Measurements from ENCODE around the gene NEB.

The NEB gene, protein sequence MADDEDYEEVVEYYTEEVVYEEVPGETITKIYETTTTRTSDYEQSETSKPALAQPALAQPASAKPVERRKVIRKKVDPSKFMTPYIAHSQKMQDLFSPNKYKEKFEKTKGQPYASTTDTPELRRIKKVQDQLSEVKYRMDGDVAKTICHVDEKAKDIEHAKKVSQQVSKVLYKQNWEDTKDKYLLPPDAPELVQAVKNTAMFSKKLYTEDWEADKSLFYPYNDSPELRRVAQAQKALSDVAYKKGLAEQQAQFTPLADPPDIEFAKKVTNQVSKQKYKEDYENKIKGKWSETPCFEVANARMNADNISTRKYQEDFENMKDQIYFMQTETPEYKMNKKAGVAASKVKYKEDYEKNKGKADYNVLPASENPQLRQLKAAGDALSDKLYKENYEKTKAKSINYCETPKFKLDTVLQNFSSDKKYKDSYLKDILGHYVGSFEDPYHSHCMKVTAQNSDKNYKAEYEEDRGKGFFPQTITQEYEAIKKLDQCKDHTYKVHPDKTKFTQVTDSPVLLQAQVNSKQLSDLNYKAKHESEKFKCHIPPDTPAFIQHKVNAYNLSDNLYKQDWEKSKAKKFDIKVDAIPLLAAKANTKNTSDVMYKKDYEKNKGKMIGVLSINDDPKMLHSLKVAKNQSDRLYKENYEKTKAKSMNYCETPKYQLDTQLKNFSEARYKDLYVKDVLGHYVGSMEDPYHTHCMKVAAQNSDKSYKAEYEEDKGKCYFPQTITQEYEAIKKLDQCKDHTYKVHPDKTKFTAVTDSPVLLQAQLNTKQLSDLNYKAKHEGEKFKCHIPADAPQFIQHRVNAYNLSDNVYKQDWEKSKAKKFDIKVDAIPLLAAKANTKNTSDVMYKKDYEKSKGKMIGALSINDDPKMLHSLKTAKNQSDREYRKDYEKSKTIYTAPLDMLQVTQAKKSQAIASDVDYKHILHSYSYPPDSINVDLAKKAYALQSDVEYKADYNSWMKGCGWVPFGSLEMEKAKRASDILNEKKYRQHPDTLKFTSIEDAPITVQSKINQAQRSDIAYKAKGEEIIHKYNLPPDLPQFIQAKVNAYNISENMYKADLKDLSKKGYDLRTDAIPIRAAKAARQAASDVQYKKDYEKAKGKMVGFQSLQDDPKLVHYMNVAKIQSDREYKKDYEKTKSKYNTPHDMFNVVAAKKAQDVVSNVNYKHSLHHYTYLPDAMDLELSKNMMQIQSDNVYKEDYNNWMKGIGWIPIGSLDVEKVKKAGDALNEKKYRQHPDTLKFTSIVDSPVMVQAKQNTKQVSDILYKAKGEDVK (N-terminal part only)

GRCh38 chr2:151733771-151734672 lies at the start of gene NEB:
Gene NEB (minus strand): TSS chr2:151734476. CDS start chr2:151733156, 1,320 bp downstream.
- no peak for DNase-seq (ENCODE audit: low read depth in 3 of 3)

DNA sequence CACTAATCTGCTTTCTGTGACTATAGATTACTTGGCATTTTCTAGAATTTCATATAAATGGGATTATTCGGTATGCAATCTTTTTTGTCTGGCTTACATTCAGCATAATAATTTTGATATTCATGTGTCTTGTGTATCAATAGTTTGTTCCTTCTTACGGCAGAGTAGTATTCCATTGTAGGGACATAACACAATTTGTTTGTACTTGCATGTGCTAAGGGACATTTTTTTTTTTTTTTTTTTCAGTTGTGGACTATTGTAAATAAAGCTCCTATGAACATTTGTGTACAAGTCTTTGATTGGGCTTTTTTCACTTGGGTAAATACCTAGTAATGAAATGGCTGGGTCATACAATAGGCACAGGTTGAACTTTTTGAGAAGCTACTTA lies 48.9 kb upstream of the NEB start:
- no peak for DNase-seq (ENCODE audit: low read depth in 3 of 3)

GRCh38 chr2:151782378-151783132 lies 48.3 kb upstream of the NEB start:
- DNase-seq (ENCODE audit: low read depth in 3 of 3): no peak

- DNase-seq (ENCODE audit: low read depth in 3 of 3): no peak
These were observed 47.4 kb upstream of the NEB start for GRCh38 chr2:151781642-151782041.

- DNase-seq (ENCODE audit: low read depth in 3 of 3): no peak
These were observed 46.7 kb upstream of the NEB start for GRCh38 chr2:151780938-151781337.

- DNase-seq (ENCODE audit: low read depth in 3 of 3): no peak
These were observed 43.7 kb upstream of the NEB start for GRCh38 chr2:151777935-151778334.

GRCh38 chr2:151777487-151777886 lies 43.2 kb upstream of the NEB start:
- DNase-seq (ENCODE audit: low read depth in 3 of 3): no peak

DNA sequence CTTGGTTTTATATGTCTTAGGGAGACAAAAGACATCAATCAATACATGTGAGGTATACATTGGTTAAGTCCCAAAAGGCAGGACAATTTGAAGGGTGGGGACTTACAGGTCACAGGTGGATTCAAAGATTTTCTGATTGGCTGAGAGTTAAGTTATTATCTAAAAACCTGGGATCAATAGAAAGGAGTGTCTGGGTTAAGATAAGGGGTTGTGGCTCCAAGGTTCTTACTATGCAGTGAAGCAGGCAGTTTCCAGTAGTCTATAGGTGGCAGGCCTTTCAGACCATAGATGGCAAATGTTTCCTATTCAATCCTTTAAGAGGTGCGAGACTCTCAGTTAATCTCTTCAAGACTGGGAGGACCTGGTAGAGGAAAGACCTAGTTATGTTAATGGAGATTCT lies 42.1 kb upstream of the NEB start:
- no peak for DNase-seq (ENCODE audit: low read depth in 3 of 3)

DNA sequence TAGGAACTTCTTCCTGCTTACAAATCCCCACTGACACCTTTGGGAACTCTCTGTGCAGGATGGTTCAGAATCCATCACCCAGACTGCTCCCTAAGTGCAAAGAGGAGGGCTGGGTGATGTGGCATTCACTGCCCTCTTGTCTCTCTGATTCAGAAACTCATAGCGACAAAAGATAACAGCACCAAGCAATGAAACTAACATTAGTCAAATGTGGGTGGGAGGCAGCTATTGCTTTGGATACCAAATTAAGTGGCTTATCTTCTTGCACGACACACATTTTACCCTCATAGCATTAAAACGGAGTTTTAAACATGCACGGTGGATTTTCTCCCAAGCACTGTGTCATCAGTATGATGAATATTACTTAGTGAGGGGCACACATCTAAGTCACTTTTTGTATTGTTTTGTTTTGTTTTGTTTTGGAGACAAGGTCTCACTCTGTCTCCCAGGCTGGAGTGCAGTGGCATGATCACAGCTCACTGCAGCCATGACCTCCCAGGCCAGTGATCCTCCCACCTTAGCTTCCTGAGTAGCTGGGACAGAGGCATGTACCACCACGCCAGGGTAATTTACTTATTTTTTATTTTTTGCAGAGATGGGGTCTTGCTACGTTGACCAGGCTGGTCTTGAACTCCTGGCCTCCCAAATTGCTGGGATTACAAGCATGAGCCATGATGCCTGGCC lies 40.9 kb upstream of the NEB start:
- no peak for DNase-seq (ENCODE audit: low read depth in 3 of 3)

DNA sequence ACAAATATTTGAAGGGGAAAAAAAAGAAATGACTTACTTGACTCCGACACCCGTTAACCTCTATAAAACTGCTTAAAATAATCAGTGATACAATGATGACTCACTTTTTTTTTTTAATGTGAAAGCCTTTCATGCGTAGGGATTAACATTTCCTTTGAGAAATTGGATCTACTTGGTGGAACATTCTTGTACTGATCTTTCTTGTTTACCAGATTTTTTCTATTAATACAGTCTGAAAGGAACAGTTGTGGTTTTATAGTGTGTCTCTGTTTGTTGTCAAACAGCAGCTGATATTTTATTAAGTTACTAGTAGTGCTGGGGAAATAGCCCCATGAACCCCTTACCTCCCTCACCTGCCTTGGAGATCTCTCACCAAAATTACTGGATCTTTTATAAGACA lies 40.2 kb upstream of the NEB start:
- DNase-seq (ENCODE audit: low read depth in 3 of 3): no peak

DNA sequence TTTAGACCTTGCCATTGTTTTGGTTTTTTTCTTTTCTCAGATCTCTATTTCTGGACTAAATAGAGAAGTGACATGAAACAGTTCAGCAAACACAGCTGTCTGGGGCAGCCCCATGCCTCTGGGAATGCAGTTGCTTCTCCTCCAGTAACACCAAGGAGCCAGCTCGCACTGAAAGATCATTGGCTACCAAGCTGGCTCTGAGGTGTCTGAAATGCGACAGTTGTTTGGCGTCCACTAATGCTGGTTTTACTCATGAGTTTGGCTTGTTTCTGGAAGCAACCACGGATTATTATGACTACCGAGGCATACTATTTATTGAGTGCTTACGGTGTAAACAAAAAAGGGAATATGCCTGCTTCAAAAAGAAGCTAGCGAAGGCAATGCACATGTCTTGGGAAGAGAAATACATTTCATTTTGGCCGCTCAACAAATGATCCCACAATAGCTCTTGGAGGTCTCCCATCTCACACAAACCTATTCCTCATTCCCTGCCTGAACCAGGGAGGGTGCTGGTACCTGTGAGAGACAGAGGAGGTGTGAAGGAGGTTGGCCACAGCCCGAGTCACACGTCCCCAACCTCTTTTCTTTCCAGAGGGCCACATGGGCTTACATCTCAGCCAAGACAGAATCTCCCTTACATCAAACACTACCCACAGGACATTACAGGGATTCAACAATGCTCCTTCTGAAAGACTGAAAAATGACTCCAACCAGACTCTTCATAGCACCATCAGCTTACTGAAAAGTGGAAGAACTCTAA lies 37.5 kb upstream of the NEB start:
- no peak for DNase-seq (ENCODE audit: low read depth in 3 of 3)

DNA sequence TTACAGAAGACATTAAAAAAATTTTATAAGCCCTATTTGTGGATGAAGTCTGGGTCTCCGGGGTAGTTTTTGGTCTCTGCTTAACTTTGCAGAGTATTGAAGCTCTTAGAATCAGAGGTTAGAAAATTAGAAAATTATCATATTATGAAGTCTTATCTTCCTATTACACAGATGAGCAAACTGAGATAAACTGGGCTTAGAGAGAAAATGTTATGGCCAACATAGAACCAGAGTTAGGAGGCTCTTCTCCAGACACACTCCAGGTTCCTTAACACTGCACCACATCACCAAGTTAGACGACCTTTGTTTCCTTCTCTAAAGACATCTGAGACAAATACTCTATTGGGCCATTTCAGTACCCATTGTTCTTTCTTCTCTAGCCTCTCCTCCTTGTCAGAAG lies 36.7 kb upstream of the NEB start:
- no peak for DNase-seq (ENCODE audit: low read depth in 3 of 3)

GRCh38 chr2:151769606-151770005 lies 35.3 kb upstream of the NEB start:
- DNase-seq (ENCODE audit: low read depth in 3 of 3): no peak

- no peak for DNase-seq (ENCODE audit: low read depth in 3 of 3)
These were observed 33.3 kb upstream of the NEB start for GRCh38 chr2:151767536-151767935.

DNA sequence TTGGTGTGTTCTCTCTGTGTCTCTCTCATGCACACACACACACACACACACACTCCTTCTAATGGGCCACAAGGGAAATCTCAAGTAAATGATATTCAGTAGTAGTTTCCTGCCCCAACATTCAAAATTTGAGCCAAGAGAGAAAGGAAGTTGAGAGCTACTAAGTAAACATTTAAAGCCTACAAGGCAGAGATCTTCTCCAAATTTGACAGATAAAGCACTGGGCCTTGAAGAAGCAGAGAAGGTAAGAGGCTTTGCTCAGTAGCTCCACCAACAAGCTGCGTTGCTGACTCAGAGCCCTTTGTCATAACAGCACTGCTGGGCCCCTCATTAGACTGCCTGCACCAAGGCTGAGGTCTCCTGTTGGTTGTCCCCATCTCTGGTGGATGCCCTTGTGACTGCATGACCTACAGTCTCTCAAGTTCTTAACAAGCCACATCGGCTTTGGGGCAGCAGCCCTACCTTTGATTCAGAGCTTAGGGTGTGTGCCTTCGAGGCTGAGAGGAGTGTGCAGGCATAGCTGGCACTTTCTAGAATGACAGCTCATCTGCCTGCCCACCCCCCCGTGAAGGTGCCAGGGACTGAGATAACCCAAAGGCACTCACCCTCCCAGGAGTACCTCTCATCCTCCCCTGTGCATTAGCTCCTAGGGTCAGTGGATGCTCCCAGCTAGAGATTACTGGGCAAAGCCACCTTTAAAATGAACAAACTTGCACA lies 32.3 kb upstream of the NEB start:
- peak in 2 of 3 donors; percentile 2 to 35 for DNase-seq (ENCODE audit: low read depth in 3 of 3)

DNA sequence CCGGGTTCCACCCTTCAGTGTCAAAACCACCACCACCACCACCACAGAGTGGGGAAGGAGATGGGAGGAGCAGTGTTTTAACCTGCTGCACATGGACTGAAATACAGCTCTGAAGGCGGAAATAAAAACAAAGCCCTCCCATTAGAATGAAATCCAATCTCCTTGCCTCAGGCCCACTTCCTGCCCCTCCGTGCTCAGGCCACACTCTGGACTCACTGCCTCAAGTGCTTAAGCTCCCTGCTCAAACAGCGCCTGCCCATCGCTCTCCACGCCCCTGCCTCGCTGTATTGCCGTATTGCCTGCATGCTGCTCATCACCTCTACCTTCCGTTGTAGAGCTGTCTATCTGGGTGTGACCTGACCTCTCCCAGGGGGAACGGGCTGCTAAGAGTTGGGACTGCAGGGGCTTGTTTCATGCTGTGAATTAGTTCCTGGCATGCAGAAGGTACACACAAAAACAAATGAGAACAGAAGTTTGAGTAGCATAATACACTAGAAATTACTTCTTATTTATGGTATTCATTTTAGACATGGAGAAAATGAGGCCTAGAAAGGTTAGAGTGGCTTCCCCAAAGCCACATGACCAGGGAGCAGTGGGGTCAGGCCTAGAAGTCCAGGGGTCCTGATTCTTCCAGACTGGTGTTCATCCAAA lies 31.6 kb upstream of the NEB start:
- no peak for DNase-seq (ENCODE audit: low read depth in 3 of 3)

DNA sequence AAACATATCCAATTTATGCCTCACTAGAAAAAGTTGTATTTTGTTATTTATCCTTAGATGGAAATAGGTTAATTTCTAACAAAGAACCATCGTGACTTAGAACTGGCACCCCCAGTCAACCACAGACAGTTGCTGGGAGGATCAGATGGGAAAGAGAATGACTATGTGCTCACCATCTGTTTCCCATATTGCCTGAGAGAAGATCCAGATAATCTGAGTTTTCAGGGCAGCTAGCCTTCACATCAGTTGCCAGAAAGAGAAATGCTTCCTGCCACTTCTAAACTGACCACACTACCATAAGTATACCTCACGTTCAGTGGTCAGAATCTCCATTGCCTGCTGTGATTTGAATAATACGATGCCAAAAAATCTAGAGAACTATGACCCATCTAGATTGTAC lies 28.4 kb upstream of the NEB start:
- no peak for DNase-seq (ENCODE audit: low read depth in 3 of 3)

DNA sequence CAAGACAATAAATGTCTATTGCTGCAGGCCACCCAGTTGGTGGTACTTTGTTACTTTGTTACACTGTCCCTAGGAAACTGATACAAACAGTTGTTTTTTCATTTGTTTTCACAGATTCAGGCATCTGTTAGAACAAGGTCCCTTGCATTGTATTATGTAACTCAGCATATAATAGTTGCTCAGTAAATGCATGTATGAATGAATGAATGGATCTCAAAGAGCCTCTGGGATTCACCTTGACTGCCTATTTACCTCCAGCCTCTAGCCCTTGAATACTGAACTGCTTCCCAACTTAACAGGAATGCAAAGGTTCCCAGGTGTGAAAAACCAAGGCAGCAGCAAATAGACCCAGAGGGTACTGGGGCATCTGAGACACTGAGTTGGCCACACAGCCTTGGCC lies 27.4 kb upstream of the NEB start:
- DNase-seq (ENCODE audit: low read depth in 3 of 3): no peak

Data from stimulated activated CD4-positive, alpha-beta T cell treated with anti-CD3 and anti-CD28 coated beads, TNF-alpha, amount 100 ng/mL, for 48 hours (primary cell).